Panc1 (cell line): Measurements from ENCODE around the gene POFUT2.

Experiments used
- CTCF ChIP-seq: fragments of 450-650 bp; IDR thresholded peaks from 2 replicates; pipeline ENCODE4 v1.5.1; 2017; ENCODE audit warnings: mild to moderate bottlenecking
- SIN3A ChIP-seq: IDR thresholded peaks from 2 replicates; pipeline ENCODE4 v1.6.1; 2012; ENCODE audit warnings: low read depth, mild to moderate bottlenecking, low read length, moderate library complexity, borderline replicate concordance; ENCODE audit not compliant: insufficient read depth

GRCh38 chr21:45306832-45307571 is 19.3 kb upstream of the POFUT2 start:
- no peak for TF ChIP-seq CTCF
- TF ChIP-seq SIN3A, result no peak
